ENCODE data around the gene SOBP. TPM values are rescaled to one million over a fixed set of nuclear protein-coding genes. Genes with fewer than 3 reads are reported as not detected.

The SOBP gene
- total RNA-seq, 4 donors from 2014 or later = 0.27 to 2.7 (median 1.5) TPM

GRCh38 chr6:107491760-107492660 is 2.1 kb downstream of the SOBP start:
- intact Hi-C loops (cut with DNase I; ENCODE audit: low total_unique reads) = loop anchor here (10.0 kb wide), 1 partner anchor 1523 kb away; no protein-coding TSS in a partner anchor
- H3K4me3 ChIP-seq (ENCODE audit: low read depth, poor library complexity, severe bottlenecking) = no peak overlapping the region
- WGBS, 2 donors = 53 to 66% methylated on average over 14 of the region's 14 CpGs
- no peak for TF ChIP-seq POLR2A (IDR thresholded peaks at IDR 0.05)
- TF ChIP-seq CTCF (IDR thresholded peaks at IDR 0.05) = no peak
- no peak for DNase-seq (ENCODE audit: low spot score in 2 of 2)

GRCh38 chr6:107493158-107494057 is 3.5 kb downstream of the SOBP start:
- intact Hi-C loops (cut with DNase I; ENCODE audit: low total_unique reads) = loop anchor here (10.0 kb wide), 1 partner anchor 1521 kb away; no protein-coding TSS in a partner anchor
- TF ChIP-seq POLR2A (IDR thresholded peaks at IDR 0.05) (no peak), CTCF (IDR thresholded peaks at IDR 0.05) (no peak)
- no peak overlapping the region for H3K4me3 ChIP-seq (ENCODE audit: low read depth, poor library complexity, severe bottlenecking)
- DNase-seq (ENCODE audit: low spot score in 2 of 2) = no peak
- 63 to 66% methylated on average over 12 of the region's 12 CpGs for WGBS, 2 donors

- no peak for DNase-seq (ENCODE audit: low spot score in 2 of 2)
- no peak overlapping the region for H3K4me3 ChIP-seq (ENCODE audit: low read depth, poor library complexity, severe bottlenecking)
- 33 to 43% methylated on average over 7 of the region's 7 CpGs for WGBS, 2 donors
- intact Hi-C loops (cut with DNase I; ENCODE audit: low total_unique reads) = loop anchor here (10.0 kb wide), 1 partner anchor 1520 kb away; no protein-coding TSS in a partner anchor
- TF ChIP-seq POLR2A (IDR thresholded peaks at IDR 0.05) (no peak), CTCF (IDR thresholded peaks at IDR 0.05) (no peak)
Observed at GRCh38 chr6:107495196-107495643, 5.3 kb downstream of the SOBP start.

DNA sequence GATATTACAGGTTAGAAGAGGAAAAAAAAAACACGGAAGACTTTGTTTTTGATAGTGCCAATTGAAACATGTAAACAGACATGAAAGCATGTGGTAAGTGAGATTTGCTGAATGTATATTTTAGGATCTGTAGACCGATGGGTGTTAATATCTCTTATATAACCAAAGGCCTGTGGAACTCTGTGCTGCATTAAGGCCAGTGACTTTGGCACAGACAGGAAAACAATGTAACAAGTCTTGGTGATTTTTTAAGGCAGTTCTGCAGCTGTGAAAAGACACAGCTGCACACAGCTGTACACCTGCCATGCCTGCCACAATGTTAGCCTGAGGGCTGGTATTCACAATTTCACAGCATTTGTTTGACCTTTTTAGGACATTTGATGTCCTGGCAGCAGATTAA is 6.1 kb downstream of the SOBP start:
- TF ChIP-seq POLR2A (IDR thresholded peaks at IDR 0.05) = no peak
- no peak for TF ChIP-seq CTCF (IDR thresholded peaks at IDR 0.05)
- H3K4me3 ChIP-seq (ENCODE audit: low read depth, poor library complexity, severe bottlenecking) = no peak overlapping the region
- intact Hi-C loops (cut with DNase I; ENCODE audit: low total_unique reads) = loop anchor here (10.0 kb wide), 1 partner anchor 1519 kb away; no protein-coding TSS in a partner anchor
- WGBS, 2 donors = 59 to 64% methylated on average over 2 of the region's 2 CpGs
- no peak for DNase-seq (ENCODE audit: low spot score in 2 of 2)

GRCh38 chr6:107496892-107497684 is 7.2 kb downstream of the SOBP start:
- intact Hi-C loops (cut with DNase I; ENCODE audit: low total_unique reads) = loop anchor here (10.0 kb wide), 1 partner anchor 1518 kb away; no protein-coding TSS in a partner anchor
- TF ChIP-seq POLR2A (IDR thresholded peaks at IDR 0.05) = no peak
- DNase-seq (ENCODE audit: low spot score in 2 of 2) = no peak
- no peak overlapping the region for H3K4me3 ChIP-seq (ENCODE audit: low read depth, poor library complexity, severe bottlenecking)
- 94 to 100% methylated on average over 1 of the region's 1 CpG for WGBS, 2 donors
